Astrocyte (in vitro differentiated cells and primary cell): Measurements from ENCODE around the gene ITPKB. TPM values are rescaled to one million over a fixed set of nuclear protein-coding genes. Genes with fewer than 3 reads are reported as not detected.
"Not testable (repeated sequence)": the region's sequence is repeated elsewhere in the genome, so short reads cannot be mapped to it uniquely, and the experiment has no call there.

Experiments used
- DNase-seq: peaks from one replicate; pipeline ENCODE4 v3.0.0-alpha.2; 2010; ENCODE audit warnings: low read depth
- FAIRE-seq: peaks from 2 replicates; lab custom pipeline; 2011; peaks lifted over from hg19 to GRCh38; lab: Jason Lieb, UNC
- H2AFZ ChIP-seq: 2 replicates; pipeline ENCODE4 v1.6.0; 2012; ENCODE audit warnings: low read depth, low read length, inconsistent platforms
- H3K27ac ChIP-seq: 2 replicates; pipeline ENCODE4 v1.5.1; 2011; ENCODE audit warnings: low read depth, low read length, inconsistent platforms
- H3K27me3 ChIP-seq: 2 replicates; pipeline ENCODE4 v1.6.0; 2011; ENCODE audit warnings: low read length, inconsistent platforms; ENCODE audit not compliant: insufficient read depth
- H3K36me3 ChIP-seq: 2 replicates; pipeline ENCODE4 v1.5.1; 2011; ENCODE audit warnings: low read length, inconsistent platforms; ENCODE audit not compliant: insufficient read depth
- H3K4me1 ChIP-seq: 2 replicates; pipeline ENCODE4 v1.5.1; 2011; ENCODE audit warnings: low read length, inconsistent platforms; ENCODE audit not compliant: insufficient read depth
- H3K4me2 ChIP-seq: 2 replicates; pipeline ENCODE4 v1.6.0; 2012; ENCODE audit warnings: low read length, inconsistent platforms
- H3K4me3 ChIP-seq: 2 replicates; pipeline ENCODE4 v1.5.1; 2011; ENCODE audit warnings: low read depth, mild to moderate bottlenecking, low read length, inconsistent platforms; ENCODE audit not compliant: insufficient read depth
- H3K79me2 ChIP-seq: 2 replicates; pipeline ENCODE4 v1.6.0; 2012; ENCODE audit warnings: mild to moderate bottlenecking, low read length, inconsistent platforms; ENCODE audit not compliant: insufficient read depth
- H3K9ac ChIP-seq: 2 replicates; pipeline ENCODE4 v1.6.0; 2012; ENCODE audit warnings: mild to moderate bottlenecking, low read length, inconsistent platforms
- H3K9me3 ChIP-seq: 2 replicates; pipeline ENCODE4 v1.5.1; 2012; ENCODE audit warnings: low read depth, mild to moderate bottlenecking, low read length, inconsistent platforms; ENCODE audit not compliant: insufficient read depth
- H4K20me1 ChIP-seq: 2 replicates; pipeline ENCODE4 v1.6.0; 2012; ENCODE audit warnings: low read length, inconsistent platforms; ENCODE audit not compliant: insufficient read depth
- H3K27ac Mint-ChIP-seq: one replicate; pipeline ENCODE4 v1.8.0; 2021; ENCODE audit warnings: mild to moderate bottlenecking, mixed read lengths; ENCODE audit not compliant: unreplicated experiment
- H3K27me3 Mint-ChIP-seq: one replicate; pipeline ENCODE4 v1.8.0; 2021; ENCODE audit warnings: low read depth, mixed read lengths; ENCODE audit not compliant: unreplicated experiment
- H3K36me3 Mint-ChIP-seq: one replicate; pipeline ENCODE4 v1.8.0; 2021; ENCODE audit warnings: low read depth, mixed read lengths; ENCODE audit not compliant: unreplicated experiment
- H3K4me1 Mint-ChIP-seq: one replicate; pipeline ENCODE4 v1.8.0; 2021; ENCODE audit warnings: low read depth, mixed read lengths; ENCODE audit not compliant: unreplicated experiment
- H3K4me3 Mint-ChIP-seq: one replicate; pipeline ENCODE4 v1.8.0; 2021; ENCODE audit warnings: mild to moderate bottlenecking, moderate library complexity, mixed read lengths; ENCODE audit not compliant: unreplicated experiment
- H3K9me3 Mint-ChIP-seq: one replicate; pipeline ENCODE4 v1.8.0; 2021; ENCODE audit warnings: mild to moderate bottlenecking, mixed read lengths; ENCODE audit not compliant: unreplicated experiment
- CTCF ChIP-seq: IDR thresholded peaks from 2 replicates; pipeline ENCODE4 v1.5.1; 2011; ENCODE audit warnings: low read depth, mild to moderate bottlenecking, inconsistent platforms, low read length, moderate library complexity; ENCODE audit not compliant: insufficient read depth
- EZH2 ChIP-seq: IDR thresholded peaks from 2 replicates; pipeline ENCODE4 v1.6.1; 2012; ENCODE audit warnings: mild to moderate bottlenecking, low read length, inconsistent platforms; ENCODE audit not compliant: insufficient read depth
- total RNA-seq: library from RNA; stranded (reverse); gene quantifications from 2 replicates; pipeline ENCODE4 v1.2.1, GENCODE V29; 2021

ITPKB gene
- total RNA-seq, 1 donor from 2014 or later = 10.5 TPM

- Histone ChIP-seq H3K4me1 (no peaks in the 10 kb centered on the region), H3K27ac (no peak overlapping the region), H4K20me1 (no peaks in the 10 kb centered on the region), H3K27me3 (peaks cover 3% of the 10 kb centered on the region), H2AFZ (no peak overlapping the region), H3K36me3 (no peaks in the 10 kb centered on the region), H3K4me3 (no peak overlapping the region), H3K9me3 (no peaks in the 10 kb centered on the region), H3K79me2 (no peaks in the 10 kb centered on the region), H3K9ac (no peak overlapping the region), H3K4me2 (no peak overlapping the region)
- Mint-ChIP-seq H3K27me3 (no peaks in the 10 kb centered on the region), H3K9me3 (peaks cover 4% of the 10 kb centered on the region), H3K36me3 (no peaks in the 10 kb centered on the region), H3K4me3 (no peak overlapping the region), H3K4me1 (no peaks in the 10 kb centered on the region), H3K27ac (no peak overlapping the region)
- TF ChIP-seq EZH2 (no peak), CTCF (no peak)
- DNase-seq = no peak
- FAIRE-seq = no peak
Measured at GRCh38 chr1:226772446-226773139, 33.5 kb upstream of the ITPKB start.

- H3K9me3 Mint-ChIP-seq, H2AFZ ChIP-seq, DNase-seq, H3K27ac ChIP-seq, H3K4me3 Mint-ChIP-seq, H3K27me3 Mint-ChIP-seq, H3K36me3 ChIP-seq, H3K4me3 ChIP-seq, H3K9ac ChIP-seq, H3K27ac Mint-ChIP-seq, H3K4me2 ChIP-seq, H4K20me1 ChIP-seq, FAIRE-seq, H3K27me3 ChIP-seq, H3K79me2 ChIP-seq, H3K9me3 ChIP-seq, H3K36me3 Mint-ChIP-seq: not testable (repeated sequence)
- peaks cover 17% of the 10 kb centered on the region for H3K4me1 ChIP-seq
- peaks cover 26% of the 10 kb centered on the region for H3K4me1 Mint-ChIP-seq
Measured at GRCh38 chr1:226767170-226767569, 28.1 kb upstream of the ITPKB start.

- no peak overlapping the region for H3K4me3 Mint-ChIP-seq
- Histone ChIP-seq H4K20me1 (no peaks in the 10 kb centered on the region), H3K4me2 (no peak overlapping the region), H3K9me3 (no peaks in the 10 kb centered on the region), H3K9ac (no peak overlapping the region), H3K4me1 (peaks cover 17% of the 10 kb centered on the region), H3K27ac (no peak overlapping the region), H3K4me3 (no peak overlapping the region), H3K79me2 (no peaks in the 10 kb centered on the region), H2AFZ (no peak overlapping the region), H3K27me3 (peaks cover 3% of the 10 kb centered on the region), H3K36me3 (no peaks in the 10 kb centered on the region)
- H3K27ac Mint-ChIP-seq = no peak overlapping the region
- H3K4me1 Mint-ChIP-seq = peaks cover 26% of the 10 kb centered on the region
- no peak for TF ChIP-seq EZH2
- no peak for TF ChIP-seq CTCF
- no peak for DNase-seq
- H3K27me3 Mint-ChIP-seq = no peaks in the 10 kb centered on the region
- no peaks in the 10 kb centered on the region for H3K9me3 Mint-ChIP-seq
- peaks cover 2% of the 10 kb centered on the region for H3K36me3 Mint-ChIP-seq
- FAIRE-seq = no peak
Measured at GRCh38 chr1:226766565-226766964, 27.5 kb upstream of the ITPKB start.
